Spleen (tissue), 11 donors: ENCODE results near the gene LPO. TPM values are rescaled to one million over a fixed set of nuclear protein-coding genes. Genes with fewer than 3 reads are reported as not detected.

ENCODE experiments used
- DNase-seq: peaks from one replicate; pipeline ENCODE4 v3.0.0-alpha.2; 2020
- H3K27ac ChIP-seq, 8 donors: fragments of 200-600 bp; sonication (generic) in 7 of 8; 1 replicate in 4 of 8; 2 replicates in 4 of 8; pipeline versions ENCODE4 v1.5.0 to v1.8.0; 2016 to 2021; ENCODE audit warnings: inconsistent platforms in 4 of 8, mild to moderate bottlenecking in 4 of 8, moderate library complexity in 1 of 8
- H3K27me3 ChIP-seq, 7 donors: fragments of 200-600 bp; sonication (generic) in 6 of 7; replicated peaks in 1 of 7; 1 replicate in 4 of 7; 2 replicates in 3 of 7; pipeline versions ENCODE4 v1.5.0 to v1.8.0; 2016 to 2021; ENCODE audit warnings: inconsistent platforms in 3 of 7, mild to moderate bottlenecking in 1 of 7
- H3K36me3 ChIP-seq, 6 donors: fragments of 200-600 bp; sonication (generic) in 5 of 6; 1 replicate in 4 of 6; 2 replicates in 2 of 6; pipeline versions ENCODE4 v1.5.0 to v1.8.0; 2016 to 2021; ENCODE audit warnings: inconsistent platforms in 2 of 6
- H3K4me1 ChIP-seq, 6 donors: fragments of 200-600 bp; sonication (generic) in 5 of 6; 1 replicate in 3 of 6; 2 replicates in 3 of 6; pipeline versions ENCODE4 v1.5.0 to v1.8.0; 2016 to 2021; ENCODE audit warnings: inconsistent platforms in 3 of 6
- H3K4me3 ChIP-seq, 8 donors: fragments of 200-600 bp; sonication (generic) in 7 of 8; 1 replicate in 4 of 8; 2 replicates in 4 of 8; pipeline versions ENCODE4 v1.5.0 to v1.8.0; 2016 to 2021; ENCODE audit warnings: inconsistent platforms in 4 of 8, mild to moderate bottlenecking in 4 of 8, moderate library complexity in 2 of 8
- H3K9me3 ChIP-seq, 8 donors: fragments of 200-600 bp; sonication (generic) in 7 of 8; 1 replicate in 4 of 8; 2 replicates in 4 of 8; pipeline versions ENCODE4 v1.5.0 to v1.8.0; 2016 to 2021; ENCODE audit warnings: inconsistent platforms in 4 of 8
- POLR2A ChIP-seq, 3 donors: fragments of 450-650 bp; IDR thresholded peaks; one replicate each; pipeline ENCODE4 v1.5.1; 2017; ENCODE audit warnings: antibody characterized with exemption in 3 of 3, mild to moderate bottlenecking in 1 of 3
- POLR2AphosphoS5 ChIP-seq, 3 donors: sonication (generic); formaldehyde crosslinking; IDR thresholded peaks; one replicate each; pipeline ENCODE4 v1.5.1; 2017; ENCODE audit warnings: antibody characterized with exemption in 3 of 3
- WGBS, 5 donors: extraction: QIAGEN DNeasy Blood & Tissue Kit in 3 of 5; methylation state at CpG; one replicate each; pipeline versions ENCODE4 v1.1.5 to v1.1.7; 2013 to 2018; 5-methylcytosine and 5-hydroxymethylcytosine counted together
- intact Hi-C: fragments of 100-400 bp; cut with DNase I; formaldehyde crosslinking; loops from one replicate; pipeline ENCODE4 v1.15.0; 2023; ENCODE audit warnings: low total_unique reads
- polyA plus RNA-seq, 3 donors: library from polyadenylated mRNA; stranded (reverse); fragments of 200-250 nt; gene quantifications; one replicate each; pipeline ENCODE4 v1.2.1, GENCODE V29; 2013
- total RNA-seq, 7 donors: library from RNA; depleted of rRNA in 3 of 7; stranded (reverse); fragments of >200 nt in 3 of 7; fragmentation: NEBNext Ultra II Directional in 4 of 7; extraction: Animal tissue kit (Norgen Biotek cat#: 25700) in 4 of 7; gene quantifications; one replicate each; pipeline versions ENCODE4 v1.1.0 to v1.2.1, GENCODE V29; 2016 to 2021
- TF ChIP-seq, protein P1 (sequence below), 11 experiments: fragments of 200-600 bp in 7 of 11; fragments of 450-650 bp in 4 of 11; sonication (generic) in 4 of 11; IDR thresholded peaks in 8 of 11; conservative IDR thresholded peaks in 3 of 11; 1 replicate in 7 of 11; 2 replicates in 4 of 11; pipeline versions ENCODE4 v1.4.0 to v1.8.0; 2016 to 2021; ENCODE audit warnings: antibody characterized with exemption in 11 of 11, inconsistent platforms in 4 of 11, mild to moderate bottlenecking in 1 of 11
- donor health status: healthy with polysubstance abuse.
- donor health status: DM: no; HTN: no; CAD: no; lungs with moderate emphysema.
- donor health status: DM: no; HTN: no; CAD: no.
- donor health status: Bipolar disorder and iron deficiency.
- donor health status: healthy.
- donor health status: DM: no; HTN: no; CAD: no.
- donor health status: DM: yes; HTN: yes; CAD: no.

The LPO gene
- total and polyA plus RNA-seq, 10 donors, result 0.02 to 0.10 (median 0.06) TPM; not detected in 7

DNA sequence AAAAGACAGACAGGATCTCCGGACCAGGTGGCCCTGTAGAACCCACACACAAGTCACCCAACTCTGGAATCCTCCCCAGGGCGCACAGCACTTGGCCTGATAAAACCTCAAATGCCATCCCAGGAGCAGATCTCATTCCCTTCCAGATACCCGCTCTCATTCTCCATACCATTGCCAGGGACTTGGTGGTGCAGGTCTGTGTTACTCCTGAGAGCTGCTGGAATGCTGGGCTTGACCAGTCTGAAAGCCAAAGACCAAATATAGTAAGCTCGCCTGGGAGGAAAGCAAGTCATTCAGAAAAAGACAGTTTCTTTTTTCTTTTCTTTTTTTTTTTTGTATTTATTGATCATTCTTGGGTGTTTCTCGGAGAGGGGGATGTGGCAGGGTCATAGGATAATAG is 30.0 kb upstream of the LPO start:
- H3K27ac ChIP-seq, result no peak overlapping the region
- peaks cover 3 to 86% (median 51%) of the 10 kb centered on the region in 6 donors for H3K36me3 ChIP-seq
- WGBS, 5 donors, result 92 to 98% (median 96%) methylated on average over 4 to 5 of the region's 5 CpGs

DNA sequence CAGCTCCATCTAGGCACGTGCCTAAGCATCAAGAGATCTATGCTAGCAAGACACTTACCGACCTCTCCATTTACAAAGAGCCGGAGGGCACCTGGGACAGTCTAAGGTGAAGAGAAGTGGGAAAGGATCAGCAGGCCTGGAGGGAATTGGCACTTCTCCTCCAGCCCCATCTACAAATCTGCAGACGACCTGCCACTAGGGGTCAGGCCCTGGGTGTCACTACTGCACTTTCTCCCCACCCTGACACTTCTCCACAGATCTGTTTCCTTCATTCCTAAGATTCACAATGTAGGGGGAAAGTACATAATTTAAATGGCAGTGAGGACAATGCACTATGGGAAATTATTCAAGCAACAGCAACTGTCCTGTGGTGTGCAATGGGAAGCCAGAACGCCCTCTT is 27.5 kb upstream of the LPO start:
- intact Hi-C loops, result no loop called here
- Histone ChIP-seq H3K4me1 (no peaks in the 10 kb centered on the region), H3K9me3 (no peaks in the 10 kb centered on the region), H3K27ac (no peak overlapping the region), H3K27me3 (no peaks in the 10 kb centered on the region), H3K4me3 (no peak overlapping the region), H3K36me3 (peaks cover 3 to 97% (median 63%) of the 10 kb centered on the region in 6 donors)
- 85 to 90% (median 87%) methylated on average over 5 of the region's 5 CpGs for WGBS, 5 donors
- DNase-seq, result no peak
- TF ChIP-seq, protein P1, sequence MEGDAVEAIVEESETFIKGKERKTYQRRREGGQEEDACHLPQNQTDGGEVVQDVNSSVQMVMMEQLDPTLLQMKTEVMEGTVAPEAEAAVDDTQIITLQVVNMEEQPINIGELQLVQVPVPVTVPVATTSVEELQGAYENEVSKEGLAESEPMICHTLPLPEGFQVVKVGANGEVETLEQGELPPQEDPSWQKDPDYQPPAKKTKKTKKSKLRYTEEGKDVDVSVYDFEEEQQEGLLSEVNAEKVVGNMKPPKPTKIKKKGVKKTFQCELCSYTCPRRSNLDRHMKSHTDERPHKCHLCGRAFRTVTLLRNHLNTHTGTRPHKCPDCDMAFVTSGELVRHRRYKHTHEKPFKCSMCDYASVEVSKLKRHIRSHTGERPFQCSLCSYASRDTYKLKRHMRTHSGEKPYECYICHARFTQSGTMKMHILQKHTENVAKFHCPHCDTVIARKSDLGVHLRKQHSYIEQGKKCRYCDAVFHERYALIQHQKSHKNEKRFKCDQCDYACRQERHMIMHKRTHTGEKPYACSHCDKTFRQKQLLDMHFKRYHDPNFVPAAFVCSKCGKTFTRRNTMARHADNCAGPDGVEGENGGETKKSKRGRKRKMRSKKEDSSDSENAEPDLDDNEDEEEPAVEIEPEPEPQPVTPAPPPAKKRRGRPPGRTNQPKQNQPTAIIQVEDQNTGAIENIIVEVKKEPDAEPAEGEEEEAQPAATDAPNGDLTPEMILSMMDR (IDR thresholded peaks at IDR 0.05 in 8 of 11, conservative IDR thresholded peaks at IDR 0.05 in 3 of 11), result no peak
- TF ChIP-seq POLR2AphosphoS5 (IDR thresholded peaks at IDR 0.05) (no peak), POLR2A (IDR thresholded peaks at IDR 0.05) (no peak)

More for the DNA sequence above, 30.0 kb upstream of the LPO start:
- no peak for DNase-seq
- TF ChIP-seq, protein P1 (IDR thresholded peaks at IDR 0.05 in 8 of 11, conservative IDR thresholded peaks at IDR 0.05 in 3 of 11), result no peak
- no peak for TF ChIP-seq POLR2A (IDR thresholded peaks at IDR 0.05)
- no peak for TF ChIP-seq POLR2AphosphoS5 (IDR thresholded peaks at IDR 0.05)
- Histone ChIP-seq H3K27me3 (no peaks in the 10 kb centered on the region), H3K4me3 (no peak overlapping the region), H3K4me1 (no peaks in the 10 kb centered on the region), H3K9me3 (no peaks in the 10 kb centered on the region)
- intact Hi-C loops, result no loop called here

DNA sequence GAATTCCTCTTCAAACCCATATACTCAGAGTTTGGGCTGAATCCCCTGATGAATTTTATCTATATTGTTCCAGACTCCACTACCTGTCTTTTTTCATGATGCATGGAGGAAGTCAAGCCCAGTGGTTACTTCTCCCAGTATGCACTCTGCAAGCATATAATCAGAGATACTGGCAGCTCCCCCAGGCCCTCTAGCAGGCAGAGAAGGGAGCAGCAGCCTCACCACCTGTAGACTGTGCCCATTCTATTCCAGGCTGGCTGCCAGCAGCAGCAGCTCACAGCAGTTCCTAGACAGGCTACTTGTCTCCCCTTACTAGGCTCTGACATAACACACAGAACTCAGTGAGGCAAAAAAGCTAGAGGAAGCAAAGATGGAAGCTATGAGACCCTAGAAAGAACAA is 22.7 kb upstream of the LPO start:
- peaks cover 0 to 59% (median 33%) of the 10 kb centered on the region in 6 donors for H3K36me3 ChIP-seq

DNA sequence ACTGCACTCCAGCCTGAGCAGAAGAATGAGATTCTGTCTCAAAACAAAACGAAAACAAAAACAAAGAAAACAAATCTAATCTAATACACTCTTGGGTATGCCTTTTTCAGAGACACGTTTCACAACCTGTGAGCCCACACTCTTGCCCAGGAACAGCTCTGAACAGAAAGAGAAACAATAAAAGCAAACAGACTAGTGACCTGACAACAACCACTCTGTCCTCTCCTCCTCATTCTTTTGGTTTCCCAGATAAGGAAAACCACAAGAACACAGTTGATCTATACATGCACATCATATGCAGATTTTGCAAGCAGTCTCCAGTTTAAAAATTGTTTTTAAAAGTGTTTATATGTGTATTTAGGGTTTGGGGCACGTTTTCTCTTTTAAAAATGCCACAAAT is 20.6 kb upstream of the LPO start:
- intact Hi-C loops, result no loop called here

More for the DNA sequence above, 22.7 kb upstream of the LPO start:
- Histone ChIP-seq H3K9me3 (no peaks in the 10 kb centered on the region), H3K27me3 (no peaks in the 10 kb centered on the region), H3K4me3 (no peak overlapping the region), H3K4me1 (peaks cover 6 to 31% (median 13%) of the 10 kb centered on the region in 6 donors), H3K27ac (no peak overlapping the region)
- DNase-seq, result no peak
- TF ChIP-seq POLR2A (IDR thresholded peaks at IDR 0.05), result no peak
- TF ChIP-seq, protein P1 (IDR thresholded peaks at IDR 0.05 in 8 of 11, conservative IDR thresholded peaks at IDR 0.05 in 3 of 11), result no peak
- TF ChIP-seq POLR2AphosphoS5 (IDR thresholded peaks at IDR 0.05), result no peak
- intact Hi-C loops, result no loop called here

More for the DNA sequence above, 20.6 kb upstream of the LPO start:
- no peak overlapping the region for H3K27ac ChIP-seq
- DNase-seq, result no peak
- H3K36me3 ChIP-seq, result peaks cover 0 to 38% (median 20%) of the 10 kb centered on the region in 6 donors
- no peak overlapping the region for H3K4me3 ChIP-seq
- H3K4me1 ChIP-seq, result peaks cover 6 to 31% (median 13%) of the 10 kb centered on the region in 6 donors
- TF ChIP-seq POLR2A (IDR thresholded peaks at IDR 0.05) (no peak), POLR2AphosphoS5 (IDR thresholded peaks at IDR 0.05) (no peak)
- TF ChIP-seq, protein P1 (IDR thresholded peaks at IDR 0.05 in 8 of 11, conservative IDR thresholded peaks at IDR 0.05 in 3 of 11), result no peak
- no peaks in the 10 kb centered on the region for H3K27me3 ChIP-seq
- H3K9me3 ChIP-seq, result no peaks in the 10 kb centered on the region
- 78 to 88% (median 82%) methylated on average over 3 of the region's 3 CpGs for WGBS, 5 donors
